Muscle layer of duodenum (tissue), 2 donors: ENCODE data around the gene IP6K1.

Experiments
- H3K27ac ChIP-seq: one replicate; pipeline ENCODE4 v1.7.0; 2013; ENCODE audit warnings: mild to moderate bottlenecking, low read length
- H3K27me3 ChIP-seq: one replicate; pipeline ENCODE4 v1.7.0; 2013; ENCODE audit warnings: low read depth, mild to moderate bottlenecking, control low read depth, low read length
- H3K36me3 ChIP-seq, 2 donors: one replicate each; pipeline ENCODE4 v1.7.0; 2013; ENCODE audit warnings: low read length in 2 of 2, control low read depth in 1 of 2, mild to moderate bottlenecking in 1 of 2; ENCODE audit not compliant: insufficient read depth in 2 of 2, control insufficient read depth in 1 of 2
- H3K4me1 ChIP-seq, 2 donors: one replicate each; pipeline ENCODE4 v1.7.0; 2013; ENCODE audit warnings: low read length in 2 of 2, mild to moderate bottlenecking in 2 of 2, control low read depth in 1 of 2, moderate library complexity in 1 of 2; ENCODE audit not compliant: insufficient read depth in 2 of 2, control insufficient read depth in 1 of 2
- H3K4me3 ChIP-seq, 2 donors: one replicate each; pipeline ENCODE4 v1.7.0; 2013; ENCODE audit warnings: low read length in 2 of 2, low read depth in 1 of 2, mild to moderate bottlenecking in 1 of 2
- H3K9me3 ChIP-seq, 2 donors: one replicate each; pipeline ENCODE4 v1.7.0; 2013; ENCODE audit warnings: low read length in 2 of 2, control low read depth in 1 of 2, mild to moderate bottlenecking in 1 of 2; ENCODE audit not compliant: control insufficient read depth in 1 of 2
- donor health status: healthy.

Gene IP6K1

DNA sequence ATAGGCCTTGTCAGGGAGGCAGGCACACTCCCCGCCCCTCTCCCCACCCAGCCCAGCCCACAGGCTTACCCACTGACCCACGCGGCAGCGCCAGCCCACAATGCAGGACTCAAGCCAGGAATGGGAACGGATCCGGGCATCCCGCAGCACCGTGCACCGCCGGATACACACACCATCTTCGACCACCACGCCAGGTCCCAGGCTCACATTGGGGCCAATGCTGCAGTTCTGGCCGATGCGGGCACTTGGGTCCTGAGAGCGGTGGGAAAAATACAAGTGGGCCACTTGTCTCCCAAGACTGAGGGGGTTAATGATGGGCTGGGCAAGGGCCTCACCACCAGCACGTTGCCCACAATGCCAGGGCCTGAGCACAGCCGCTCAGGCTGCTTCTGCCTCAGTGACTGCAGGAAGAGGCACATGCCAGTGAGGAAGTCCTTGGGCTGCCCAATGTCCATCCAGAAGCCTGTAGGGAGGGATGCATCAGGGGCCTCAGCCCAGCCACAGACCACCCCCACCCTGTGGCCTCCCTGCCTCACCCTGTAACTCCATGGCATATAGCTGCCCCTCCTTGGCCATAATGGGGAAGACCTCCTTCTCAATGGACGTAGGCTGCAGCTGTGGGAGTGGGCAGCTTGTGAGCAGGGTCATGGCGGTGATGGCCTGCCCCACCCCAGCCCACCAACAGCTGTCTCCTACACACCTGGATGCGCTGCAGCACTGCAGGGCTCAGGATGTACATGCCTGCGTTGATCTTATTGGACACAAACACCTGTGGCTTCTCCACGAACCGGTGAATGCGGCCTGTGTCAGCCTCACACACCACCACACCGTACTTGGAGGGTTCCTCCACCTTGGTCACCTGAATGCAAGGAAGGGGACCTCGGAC, 64.2 kb downstream of the IP6K1 start:
- no peaks in the 10 kb centered on the region for H3K9me3 ChIP-seq
- no peaks in the 10 kb centered on the region for H3K27me3 ChIP-seq
- H3K27ac ChIP-seq, result no peak overlapping the region
- H3K4me1 ChIP-seq, result peaks cover 3 to 29% of the 10 kb centered on the region in 2 donors
- peaks cover 18 to 29% of the 10 kb centered on the region in 2 donors for H3K36me3 ChIP-seq
- peak overlapping the region; percentile 91 to 98 for H3K4me3 ChIP-seq

DNA sequence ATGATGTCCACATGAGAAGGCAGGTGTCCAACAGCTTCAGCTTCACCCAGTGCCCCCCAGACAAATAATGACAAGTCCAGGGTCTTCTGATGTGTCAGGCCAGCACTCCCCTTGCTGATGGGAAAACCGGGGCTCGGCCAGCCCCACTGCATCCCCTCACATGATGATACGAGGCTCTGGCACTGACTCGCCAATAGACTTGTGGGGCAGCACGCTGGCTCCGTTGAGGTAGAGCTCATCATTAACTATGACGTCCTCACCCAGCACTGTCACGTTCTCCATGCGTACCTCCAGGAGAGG, 64.8 kb downstream of the IP6K1 start:
- Histone ChIP-seq H3K36me3 (peaks cover 12 to 24% of the 10 kb centered on the region in 2 donors), H3K4me1 (peaks cover 3 to 29% of the 10 kb centered on the region in 2 donors), H3K27me3 (no peaks in the 10 kb centered on the region), H3K9me3 (no peaks in the 10 kb centered on the region), H3K27ac (no peak overlapping the region), H3K4me3 (no peak overlapping the region)

DNA sequence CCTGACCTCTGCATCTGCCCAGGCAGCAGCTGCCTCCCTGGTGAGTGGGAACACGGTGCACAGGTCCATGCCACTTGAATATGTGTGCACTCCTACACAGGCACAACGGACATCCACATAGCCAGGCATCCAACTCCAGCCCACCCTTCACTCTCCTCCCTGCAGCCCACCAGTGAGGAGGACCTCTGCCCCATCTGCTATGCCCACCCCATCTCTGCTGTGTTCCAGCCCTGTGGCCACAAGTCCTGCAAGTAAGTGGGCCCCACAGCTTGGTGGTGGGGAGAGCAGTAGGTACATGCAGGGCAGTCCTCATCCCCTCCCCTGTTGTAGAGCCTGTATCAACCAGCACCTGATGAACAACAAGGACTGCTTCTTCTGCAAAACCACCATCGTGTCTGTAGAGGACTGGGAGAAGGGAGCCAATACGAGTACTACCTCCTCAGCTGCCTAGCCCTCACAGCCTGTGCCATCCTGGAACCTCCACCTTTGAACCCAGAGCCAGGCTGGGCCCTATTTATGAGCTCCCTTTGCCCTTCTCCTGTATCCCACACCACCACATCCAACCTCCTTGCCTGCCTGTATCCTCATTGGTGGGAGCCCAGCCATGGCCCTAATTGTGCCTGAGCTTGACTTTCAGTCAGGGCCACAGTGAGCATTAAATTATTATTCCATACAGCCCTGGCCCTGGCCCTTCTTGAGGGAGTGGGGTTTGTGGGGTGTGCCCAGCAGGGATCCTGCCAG, 65.3 kb downstream of the IP6K1 start:
- Histone ChIP-seq H3K27me3 (no peaks in the 10 kb centered on the region), H3K9me3 (no peaks in the 10 kb centered on the region), H3K36me3 (peaks cover 9 to 24% of the 10 kb centered on the region in 2 donors), H3K4me3 (no peak overlapping the region), H3K4me1 (peaks cover 3 to 29% of the 10 kb centered on the region in 2 donors), H3K27ac (no peak overlapping the region)

DNA sequence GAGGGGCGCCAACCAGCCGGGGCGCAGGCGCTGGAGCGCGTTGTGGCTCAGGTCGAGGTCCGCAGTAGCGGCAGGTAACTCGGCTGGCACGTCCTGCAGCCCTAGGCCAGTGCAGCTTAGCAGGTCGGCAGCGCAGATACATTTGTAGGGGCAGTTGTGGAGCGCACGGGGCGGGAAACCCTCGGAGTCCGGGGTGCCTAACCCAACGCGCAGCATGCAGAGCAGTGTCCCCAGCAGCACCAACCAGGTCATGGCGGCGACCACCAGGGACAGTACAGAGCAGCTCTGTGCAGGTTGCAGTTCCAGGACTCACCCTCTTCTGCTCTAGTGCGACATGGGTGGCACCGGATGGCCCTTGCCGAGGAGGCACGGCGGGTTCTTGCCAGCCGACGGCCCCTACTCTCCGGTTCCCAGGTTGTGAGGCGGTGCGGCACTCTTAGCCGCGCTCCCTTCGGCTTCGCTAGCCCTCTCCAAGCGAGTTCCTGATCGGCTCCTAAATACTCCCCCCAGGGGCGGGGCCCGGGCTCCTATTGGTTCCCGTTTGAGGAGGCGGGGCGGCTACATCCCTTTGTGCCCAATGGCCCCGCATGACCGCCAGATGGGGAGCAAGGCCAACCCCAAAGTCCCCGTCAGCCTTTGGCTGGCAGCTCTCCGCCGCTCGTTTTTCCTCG, 67.0 kb downstream of the IP6K1 start, which contains the start of gene AMIGO3:
AMIGO3 (minus strand) TSS at position 471 of the 671 bp plus-strand sequence; CDS start at position 252, 219 bp downstream.
- Histone ChIP-seq H3K4me3 (peak within 1 kb of the TSS; percentile 48 to 67), H3K27ac (no peak within 1 kb of the TSS), H3K27me3 (no peaks in the 10 kb centered on the region), H3K36me3 (peaks cover 9 to 34% of the 10 kb centered on the region in 2 donors), H3K9me3 (no peaks in the 10 kb centered on the region), H3K4me1 (peaks cover under 1 to 23% of the 10 kb centered on the region in 2 donors)

DNA sequence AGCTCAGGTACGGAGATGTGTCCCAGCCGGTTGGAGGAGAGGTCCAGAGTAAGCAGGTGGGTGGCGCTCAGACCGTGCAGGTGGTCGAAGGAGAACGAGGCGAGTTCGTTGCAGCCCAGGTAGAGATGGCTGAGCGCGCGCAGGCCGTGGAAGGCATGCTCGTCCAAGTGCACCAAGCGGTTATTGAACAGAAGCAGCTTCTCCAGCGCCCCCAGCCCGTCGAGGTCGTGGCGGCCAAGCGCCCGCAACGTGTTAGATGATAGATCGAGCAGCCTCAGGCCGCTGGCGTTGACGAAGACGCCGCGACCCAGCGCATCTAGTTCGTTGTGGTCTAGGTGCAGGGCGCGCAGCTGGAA, 67.5 kb downstream of the IP6K1 start:
- Histone ChIP-seq H3K4me1 (peaks cover 0 to 23% of the 10 kb centered on the region in 2 donors), H3K36me3 (peaks cover 9 to 38% of the 10 kb centered on the region in 2 donors), H3K27me3 (no peaks in the 10 kb centered on the region), H3K27ac (no peak overlapping the region), H3K9me3 (no peaks in the 10 kb centered on the region), H3K4me3 (peak overlapping the region; percentile 48 to 67)

DNA sequence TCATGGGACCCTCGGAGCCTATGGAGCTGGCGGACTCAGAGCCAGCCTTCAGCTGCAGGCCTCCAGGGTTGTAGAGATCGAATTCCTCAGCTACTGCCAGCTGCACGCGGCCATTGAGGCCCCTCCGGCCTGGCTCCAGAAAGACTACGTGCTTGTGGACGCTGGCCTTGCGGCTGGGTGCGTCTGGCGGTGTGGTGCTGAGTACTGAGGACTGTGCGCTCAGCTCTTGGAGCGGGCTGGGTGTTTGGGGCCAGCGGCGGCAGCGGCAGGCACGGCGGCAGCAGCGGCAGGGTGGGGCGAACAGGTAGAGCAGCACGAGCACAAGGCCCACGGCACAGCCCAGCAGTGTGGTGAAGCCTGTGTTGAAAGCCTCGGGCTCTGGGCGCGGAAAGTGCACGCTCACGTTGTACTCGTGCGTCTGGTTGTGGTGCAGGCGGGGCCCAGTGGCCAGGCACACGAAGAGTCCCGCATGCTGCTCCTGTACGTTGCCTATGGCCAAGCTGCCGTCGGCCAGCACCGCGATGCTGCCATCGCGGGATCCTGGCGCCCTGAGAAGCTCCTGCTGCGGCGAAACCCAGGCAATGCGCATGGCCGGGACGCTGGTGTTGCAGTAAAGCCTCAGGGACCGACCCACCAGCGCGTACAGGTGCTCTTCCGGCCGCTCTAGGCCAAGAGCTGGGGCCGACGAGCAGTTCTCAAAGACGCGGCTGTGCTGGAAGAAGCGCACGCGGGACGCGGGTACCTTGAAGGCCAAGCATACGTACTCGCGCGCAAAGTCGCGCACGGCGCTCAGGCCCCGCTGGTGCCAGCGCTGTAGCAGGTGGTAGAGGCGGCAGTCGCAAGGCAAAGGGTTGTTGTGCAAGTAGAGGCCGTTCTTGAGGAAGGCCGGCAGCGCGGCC, 68.1 kb downstream of the IP6K1 start:
- H3K4me1 ChIP-seq, result peaks cover 0 to 21% of the 10 kb centered on the region in 2 donors
- peaks cover 9 to 44% of the 10 kb centered on the region in 2 donors for H3K36me3 ChIP-seq
- no peak overlapping the region for H3K27ac ChIP-seq
- H3K9me3 ChIP-seq, result no peaks in the 10 kb centered on the region
- H3K4me3 ChIP-seq, result peak overlapping the region; percentile 3 to 67
- no peaks in the 10 kb centered on the region for H3K27me3 ChIP-seq

DNA sequence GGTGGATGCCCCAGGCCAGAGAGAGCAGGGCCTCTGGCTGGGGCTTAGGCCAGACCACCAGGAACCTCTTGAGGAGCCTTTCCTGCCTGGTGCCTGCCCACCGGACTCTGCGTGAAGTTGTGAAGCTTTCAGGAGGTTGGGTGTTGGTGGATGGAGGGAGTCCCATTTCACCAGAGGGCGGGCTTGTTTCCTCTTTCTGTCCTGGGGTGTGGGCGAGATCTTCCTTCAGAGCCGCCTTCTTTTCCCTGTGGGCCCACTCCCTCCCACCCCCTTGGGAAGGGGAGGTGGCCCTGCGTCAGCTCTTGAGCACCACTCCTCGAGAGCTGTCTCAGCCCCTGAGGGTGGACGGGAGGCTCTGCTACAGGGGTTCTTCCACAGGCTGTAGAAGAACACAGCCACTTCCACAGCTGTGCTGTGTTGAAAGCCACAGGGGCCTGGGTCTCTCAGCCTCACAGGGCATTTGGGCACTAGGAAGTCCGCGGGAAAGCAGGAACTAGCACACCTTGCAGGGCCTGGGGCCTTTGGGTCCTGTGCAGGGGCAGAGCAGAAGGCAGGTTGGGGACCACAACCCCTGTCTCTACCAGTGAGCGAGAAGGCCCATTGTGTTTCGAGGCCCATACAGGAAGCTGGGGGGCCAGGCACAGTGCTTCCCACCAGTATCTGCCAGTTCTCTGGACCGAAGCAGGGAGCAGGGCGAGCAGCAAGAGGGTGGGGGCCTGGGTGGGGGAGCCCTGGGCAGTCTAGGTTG, 69.0 kb downstream of the IP6K1 start:
- Histone ChIP-seq H3K36me3 (peaks cover 9 to 45% of the 10 kb centered on the region in 2 donors), H3K27ac (no peak overlapping the region), H3K27me3 (no peaks in the 10 kb centered on the region), H3K4me1 (peaks cover 0 to 13% of the 10 kb centered on the region in 2 donors), H3K9me3 (no peaks in the 10 kb centered on the region), H3K4me3 (no peak overlapping the region)

DNA sequence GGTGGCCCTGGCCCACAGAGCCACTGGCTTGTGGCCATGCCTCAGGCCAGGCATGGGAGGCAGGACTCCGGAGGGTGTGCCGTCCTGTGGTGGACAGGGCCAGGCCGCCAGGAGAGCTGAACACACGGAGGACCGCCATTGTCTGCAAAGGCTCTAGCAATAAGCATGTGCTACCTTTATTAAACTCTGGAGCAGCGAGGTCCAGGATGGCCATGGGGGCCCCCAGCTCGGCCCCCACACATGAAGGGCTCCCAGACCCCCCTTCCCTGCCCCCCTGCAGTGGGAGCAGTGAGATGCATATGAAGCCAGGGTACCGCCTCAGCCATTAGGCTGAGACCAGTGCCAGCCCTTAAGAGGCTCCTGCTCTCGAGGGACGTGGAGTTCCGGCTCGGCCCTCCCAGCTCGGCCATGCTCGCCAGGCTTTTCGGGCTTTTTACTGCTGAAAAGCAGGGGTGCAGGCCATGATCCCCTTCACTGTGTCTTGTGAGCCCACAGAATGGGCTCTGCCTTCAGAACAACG, 69.6 kb downstream of the IP6K1 start:
- no peak overlapping the region for H3K4me3 ChIP-seq
- H3K9me3 ChIP-seq, result no peaks in the 10 kb centered on the region
- peaks cover 5 to 42% of the 10 kb centered on the region in 2 donors for H3K36me3 ChIP-seq
- H3K4me1 ChIP-seq, result peaks cover 0 to 8% of the 10 kb centered on the region in 2 donors
- no peaks in the 10 kb centered on the region for H3K27me3 ChIP-seq
- no peak overlapping the region for H3K27ac ChIP-seq

DNA sequence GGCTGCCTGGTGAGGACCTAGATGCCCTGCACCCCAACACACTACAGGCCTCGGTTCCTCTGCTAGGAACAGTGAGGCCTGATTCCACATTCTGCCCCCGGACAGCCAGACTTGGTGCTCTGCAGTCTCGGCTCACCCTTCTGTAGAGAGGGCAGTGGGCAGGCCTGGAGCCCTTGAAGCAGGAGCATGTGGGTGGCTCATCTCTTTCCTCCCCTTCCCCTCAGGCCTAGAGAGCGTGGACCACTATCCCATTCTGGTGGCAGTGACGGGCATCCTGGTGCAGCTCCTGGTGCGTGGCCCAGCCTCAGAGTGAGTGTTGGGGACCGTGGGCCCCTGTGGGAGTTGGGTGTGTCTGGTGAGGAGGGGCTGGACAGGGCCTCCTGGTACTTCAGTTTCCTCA, 70.2 kb downstream of the IP6K1 start:
- peaks cover 0 to 8% of the 10 kb centered on the region in 2 donors for H3K4me1 ChIP-seq
- no peak overlapping the region for H3K27ac ChIP-seq
- no peaks in the 10 kb centered on the region for H3K27me3 ChIP-seq
- peaks cover 2 to 42% of the 10 kb centered on the region in 2 donors for H3K36me3 ChIP-seq
- no peaks in the 10 kb centered on the region for H3K9me3 ChIP-seq
- no peak overlapping the region for H3K4me3 ChIP-seq

DNA sequence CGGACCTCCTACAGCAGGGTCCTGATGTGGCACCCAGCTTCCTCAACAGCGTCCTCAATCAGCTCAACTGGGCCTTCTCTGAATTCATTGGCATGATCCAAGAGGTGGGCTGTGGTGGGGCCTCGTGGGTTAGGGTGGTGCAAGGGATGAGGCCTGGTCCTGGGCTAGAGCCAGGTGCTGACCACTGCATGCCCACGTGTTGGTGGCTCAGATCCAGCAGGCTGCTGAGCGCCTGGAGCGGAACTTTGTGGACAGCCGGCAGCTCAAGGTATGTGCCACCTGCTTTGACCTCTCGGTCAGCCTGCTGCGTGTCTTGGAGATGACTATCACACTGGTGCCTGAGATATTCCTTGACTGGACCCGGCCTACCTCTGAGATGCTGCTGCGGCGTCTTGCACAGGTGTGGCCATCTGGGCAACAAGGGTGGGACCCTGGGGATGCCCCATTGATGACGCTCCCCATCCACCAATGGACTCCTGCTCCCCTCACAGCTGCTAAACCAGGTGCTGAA, 70.7 kb downstream of the IP6K1 start:
- Histone ChIP-seq H3K4me1 (peaks cover 0 to 8% of the 10 kb centered on the region in 2 donors), H3K4me3 (no peak overlapping the region), H3K9me3 (no peaks in the 10 kb centered on the region), H3K27ac (no peak overlapping the region), H3K36me3 (peaks cover 0 to 43% of the 10 kb centered on the region in 2 donors), H3K27me3 (no peaks in the 10 kb centered on the region)
